Measurements from ENCODE around the gene TIMM22. TPM values are rescaled to one million over a fixed set of nuclear protein-coding genes. Genes with fewer than 3 reads are reported as not detected.
"Not testable (repeated sequence)": the region's sequence is repeated elsewhere in the genome, so short reads cannot be mapped to it uniquely, and the experiment has no call there.

The TIMM22 gene
- polyA plus RNA-seq, 3 donors = 3.2 to 13.6 (median 13.1) TPM

DNA sequence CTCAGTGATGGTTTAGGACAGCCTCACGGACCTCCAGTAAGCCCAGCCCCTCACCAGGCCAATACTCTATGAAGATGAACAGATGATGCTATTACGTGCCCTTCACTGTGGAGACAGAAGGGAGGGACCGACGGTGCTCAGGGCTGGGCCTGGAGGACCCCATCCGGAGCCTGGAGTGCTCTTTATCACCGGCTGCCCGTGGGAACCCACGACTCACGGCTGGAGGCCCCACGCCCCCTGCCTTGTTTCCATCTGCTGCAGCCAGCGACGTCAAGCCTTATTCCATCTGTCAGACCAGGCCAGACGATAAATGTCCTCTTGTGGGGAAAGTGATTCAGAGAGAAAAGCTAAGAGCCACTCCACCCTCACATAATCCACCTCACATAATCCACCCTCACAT lies 4.0 kb upstream of the TIMM22 start:
- peaks cover 7 to 9% of the 10 kb centered on the region in 2 donors for H3K4me1 ChIP-seq (ENCODE audit: control insufficient read depth in 1 of 2, insufficient read depth in 2 of 2, low read length in 2 of 2)
- H3K79me2 ChIP-seq (ENCODE audit: insufficient read depth, low read length) = peaks cover 10% of the 10 kb centered on the region
- H3K27me3 Mint-ChIP-seq (ENCODE audit: low read depth in 3 of 3) = peaks cover 0 to 4% (median 2%) of the 10 kb centered on the region in 3 donors
- no peak overlapping the region for H3K27ac Mint-ChIP-seq
- H3K9me3 Mint-ChIP-seq = peaks cover 22 to 48% (median 41%) of the 10 kb centered on the region in 7 donors
- H2AFZ ChIP-seq (ENCODE audit: insufficient read depth, low read depth, low read length, poor library complexity, severe bottlenecking) = no peak overlapping the region
- WGBS (ENCODE audit: insufficient coverage) = 84% methylated on average over 8 of the region's 13 CpGs
- no peak overlapping the region for H3K4me2 ChIP-seq (replicated peaks; ENCODE audit: extremely low read depth, low read length, poor library complexity, severe bottlenecking)
- no peak overlapping the region for H3K9ac ChIP-seq (ENCODE audit: insufficient read depth, low read length, poor library complexity, severe bottlenecking)
- H3K4me3 ChIP-seq (replicated peaks in 1 of 3; ENCODE audit: low read depth in 2 of 3, low read length in 3 of 3) = no peak overlapping the region
- TF ChIP-seq, protein P1, sequence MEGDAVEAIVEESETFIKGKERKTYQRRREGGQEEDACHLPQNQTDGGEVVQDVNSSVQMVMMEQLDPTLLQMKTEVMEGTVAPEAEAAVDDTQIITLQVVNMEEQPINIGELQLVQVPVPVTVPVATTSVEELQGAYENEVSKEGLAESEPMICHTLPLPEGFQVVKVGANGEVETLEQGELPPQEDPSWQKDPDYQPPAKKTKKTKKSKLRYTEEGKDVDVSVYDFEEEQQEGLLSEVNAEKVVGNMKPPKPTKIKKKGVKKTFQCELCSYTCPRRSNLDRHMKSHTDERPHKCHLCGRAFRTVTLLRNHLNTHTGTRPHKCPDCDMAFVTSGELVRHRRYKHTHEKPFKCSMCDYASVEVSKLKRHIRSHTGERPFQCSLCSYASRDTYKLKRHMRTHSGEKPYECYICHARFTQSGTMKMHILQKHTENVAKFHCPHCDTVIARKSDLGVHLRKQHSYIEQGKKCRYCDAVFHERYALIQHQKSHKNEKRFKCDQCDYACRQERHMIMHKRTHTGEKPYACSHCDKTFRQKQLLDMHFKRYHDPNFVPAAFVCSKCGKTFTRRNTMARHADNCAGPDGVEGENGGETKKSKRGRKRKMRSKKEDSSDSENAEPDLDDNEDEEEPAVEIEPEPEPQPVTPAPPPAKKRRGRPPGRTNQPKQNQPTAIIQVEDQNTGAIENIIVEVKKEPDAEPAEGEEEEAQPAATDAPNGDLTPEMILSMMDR (IDR thresholded peaks at IDR 0.05) = no peak
- no peak for DNase-seq
- H3K9me3 ChIP-seq (replicated peaks in 1 of 2; ENCODE audit: control insufficient read depth in 1 of 2, insufficient read depth in 1 of 2, low read length in 2 of 2) = peaks cover 30 to 41% of the 10 kb centered on the region in 2 donors
- no peaks in the 10 kb centered on the region for H3K36me3 Mint-ChIP-seq
- H3K4me3 Mint-ChIP-seq = no peak overlapping the region
- no peak overlapping the region for H3K27ac ChIP-seq (ENCODE audit: low read depth in 1 of 2, low read length in 2 of 2)
- H3K4me1 Mint-ChIP-seq = peaks cover 6% of the 10 kb centered on the region
- no peaks in the 10 kb centered on the region for H3K36me3 ChIP-seq (replicated peaks in 1 of 2; ENCODE audit: control insufficient read depth in 1 of 2, insufficient read depth in 2 of 2, low read length in 2 of 2)
- H4K20me1 ChIP-seq (ENCODE audit: insufficient read depth, low read length) = peaks cover 3% of the 10 kb centered on the region
- intact Hi-C loops (cut with micrococcal nuclease) = no loop called here
- no peaks in the 10 kb centered on the region for H3K27me3 ChIP-seq (ENCODE audit: control insufficient read depth in 2 of 2, insufficient read depth in 2 of 2, low read length in 2 of 2)

GRCh38 chr17:995324-995723 lies 1.6 kb upstream of the TIMM22 start:
- H3K9me3 Mint-ChIP-seq = peaks cover 22 to 48% (median 41%) of the 10 kb centered on the region in 7 donors
- WGBS (ENCODE audit: insufficient coverage) = 88% methylated on average over 6 of the region's 8 CpGs
- not testable (repeated sequence) for H3K27ac Mint-ChIP-seq

More at GRCh38 chr17:995324-995723, 1.6 kb upstream of the TIMM22 start:
- H3K36me3 Mint-ChIP-seq; H3K27me3 Mint-ChIP-seq (ENCODE audit: low read depth in 3 of 3); H3K9ac ChIP-seq (ENCODE audit: insufficient read depth, low read length, poor library complexity, severe bottlenecking); H3K4me3 ChIP-seq (replicated peaks in 1 of 3; ENCODE audit: low read depth in 2 of 3, low read length in 3 of 3); H3K4me3 Mint-ChIP-seq; H2AFZ ChIP-seq (ENCODE audit: insufficient read depth, low read depth, low read length, poor library complexity, severe bottlenecking); H3K4me2 ChIP-seq (replicated peaks; ENCODE audit: extremely low read depth, low read length, poor library complexity, severe bottlenecking); H3K27me3 ChIP-seq (ENCODE audit: control insufficient read depth in 2 of 2, insufficient read depth in 2 of 2, low read length in 2 of 2); DNase-seq; H3K27ac ChIP-seq (ENCODE audit: low read depth in 1 of 2, low read length in 2 of 2); H3K36me3 ChIP-seq (replicated peaks in 1 of 2; ENCODE audit: control insufficient read depth in 1 of 2, insufficient read depth in 2 of 2, low read length in 2 of 2): not testable (repeated sequence)
- intact Hi-C loops (cut with micrococcal nuclease) = loop anchor here (5.0 kb wide), 2 partner anchors 118 to 198 kb away; no protein-coding TSS in a partner anchor
- H4K20me1 ChIP-seq (ENCODE audit: insufficient read depth, low read length) = peaks cover 22% of the 10 kb centered on the region
- peaks cover 12% of the 10 kb centered on the region for H3K4me1 Mint-ChIP-seq
- H3K4me1 ChIP-seq (ENCODE audit: control insufficient read depth in 1 of 2, insufficient read depth in 2 of 2, low read length in 2 of 2) = peaks cover 11 to 16% of the 10 kb centered on the region in 2 donors
- peaks cover 21% of the 10 kb centered on the region for H3K79me2 ChIP-seq (ENCODE audit: insufficient read depth, low read length)
- peaks cover 30 to 41% of the 10 kb centered on the region in 2 donors for H3K9me3 ChIP-seq (replicated peaks in 1 of 2; ENCODE audit: control insufficient read depth in 1 of 2, insufficient read depth in 1 of 2, low read length in 2 of 2)
